GM18517 (cell line): ENCODE data around the gene DUS2.
A peak's percentile ranks its signal among the peaks of the same experiment; 100 is the strongest.
"Not testable (repeated sequence)": the region's sequence is repeated elsewhere in the genome, so short reads cannot be mapped to it uniquely, and the experiment has no call there.

ENCODE experiments used
- ATAC-seq: cut with Tn5 transposase; IDR thresholded peaks from one replicate; pipeline ENCODE4 v1.9.1; 2021; ENCODE audit warnings: mild to moderate bottlenecking, moderate library complexity; ENCODE audit not compliant: unreplicated experiment

The DUS2 gene

DNA sequence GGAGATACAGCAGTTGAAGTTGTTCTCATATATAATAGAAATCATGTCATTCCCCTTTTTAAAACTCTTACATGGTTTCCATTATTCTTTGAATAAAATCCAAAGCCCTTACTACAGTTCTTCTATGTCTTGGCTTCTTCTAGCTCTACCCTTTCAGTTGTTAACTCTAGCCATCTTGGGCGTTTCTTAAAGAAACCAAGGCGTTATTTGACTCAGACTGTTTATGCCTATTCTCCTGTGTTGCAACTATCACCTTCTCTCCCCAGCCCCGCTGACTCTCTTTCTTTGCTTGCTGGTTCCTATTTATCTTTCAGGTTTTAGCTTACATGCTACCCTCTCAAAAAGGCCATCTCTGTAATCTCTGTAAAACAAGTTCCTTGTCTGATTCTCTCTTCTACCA is 94.8 kb downstream of the DUS2 start:
- no peak for ATAC-seq

DNA sequence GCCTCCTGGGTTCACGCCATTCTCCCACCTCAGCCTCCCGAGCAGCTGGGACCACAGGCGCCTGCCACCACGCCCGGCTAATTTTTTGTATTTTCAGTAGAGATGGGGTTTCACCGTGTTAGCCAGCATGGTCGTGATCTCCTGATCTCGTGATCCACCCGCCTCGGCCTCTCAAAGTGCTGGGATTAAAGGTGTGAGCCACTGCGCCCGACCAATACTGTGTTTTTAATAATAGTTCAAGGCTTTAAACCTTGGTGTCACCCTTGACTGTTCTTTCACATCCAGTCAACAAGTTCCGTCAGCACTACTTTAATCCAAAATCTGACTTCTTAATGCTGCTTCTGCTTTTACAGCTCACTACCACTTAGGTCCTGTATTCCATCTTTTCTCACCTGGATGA is 95.9 kb downstream of the DUS2 start:
- peak; percentile 47 for ATAC-seq

DNA sequence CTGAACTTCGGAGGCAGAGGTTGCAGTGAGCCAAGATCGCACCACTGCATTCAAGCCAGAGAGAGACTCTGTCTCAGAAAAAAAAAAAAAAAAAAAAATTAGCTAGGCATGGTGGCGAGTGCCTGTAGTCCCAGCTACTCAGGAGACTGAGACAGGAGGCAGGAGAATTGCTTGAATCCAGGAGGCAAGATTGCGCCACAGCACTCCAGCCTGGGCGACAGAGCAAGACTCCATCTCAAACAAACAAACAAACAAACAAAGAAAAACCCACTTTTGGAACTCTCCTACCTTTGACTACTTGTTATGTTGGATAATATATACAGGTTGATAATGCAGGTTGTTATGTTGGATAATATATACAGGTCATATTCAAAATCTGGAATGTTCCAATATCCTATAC is 97.4 kb downstream of the DUS2 start:
- not testable (repeated sequence) for ATAC-seq

DNA sequence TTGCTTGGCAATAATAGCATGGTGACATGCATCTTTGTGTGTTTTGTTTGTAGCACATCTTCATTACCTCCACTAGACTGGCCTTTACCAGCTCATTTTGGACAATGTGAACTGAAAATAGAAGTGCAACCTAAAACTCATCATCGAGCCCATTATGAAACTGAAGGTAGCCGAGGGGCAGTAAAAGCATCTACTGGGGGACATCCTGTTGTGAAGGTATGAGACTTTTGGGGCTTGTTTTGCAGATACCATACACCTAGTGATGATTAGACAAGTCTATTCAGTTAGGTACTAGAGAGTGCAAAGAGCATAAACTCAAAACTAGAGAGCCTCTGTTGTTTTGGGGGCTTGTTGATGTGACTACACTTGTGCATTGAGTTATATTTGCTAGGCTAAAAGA is 103.3 kb downstream of the DUS2 start:
- no peak for ATAC-seq

DNA sequence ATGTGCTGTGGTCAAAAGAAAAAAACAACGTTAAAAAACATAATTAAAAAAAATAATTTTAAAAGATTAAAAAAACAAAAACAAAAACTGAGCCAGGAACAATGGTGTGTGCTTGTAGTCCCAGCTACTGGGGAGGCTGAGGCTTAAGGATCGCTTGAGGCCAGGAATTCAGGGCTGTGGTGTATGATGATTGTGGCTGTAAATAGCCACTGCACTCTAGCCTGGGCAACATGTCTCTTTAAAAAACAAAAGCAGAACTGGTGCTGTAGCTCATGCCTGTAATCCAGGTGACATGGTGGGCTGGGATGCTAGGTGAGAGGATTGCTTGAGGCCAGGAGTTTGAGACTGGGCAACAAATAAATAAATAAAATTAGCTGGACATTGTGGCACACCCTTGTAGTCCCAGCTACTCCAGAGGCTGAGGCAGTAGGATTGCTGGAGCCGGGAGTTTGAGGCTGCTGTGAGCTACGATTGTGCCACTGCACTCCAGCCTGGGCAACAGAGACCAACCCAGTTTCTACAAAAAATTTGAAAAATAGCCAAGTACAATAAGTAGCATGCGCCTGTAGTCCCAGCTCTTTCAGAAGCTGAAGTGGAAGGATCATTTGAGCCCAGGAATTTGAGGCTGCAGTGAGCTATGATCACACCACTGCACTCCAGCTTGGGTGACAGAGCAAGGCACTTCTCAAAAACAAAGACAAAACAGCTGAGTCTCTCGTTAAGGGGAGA is 105.7 kb downstream of the DUS2 start:
- ATAC-seq, result no peak
